K562 (cell line): ENCODE data around the gene OR2V1. TPM values are rescaled to one million over a fixed set of nuclear protein-coding genes. Genes with fewer than 3 reads are reported as not detected.

Experiments
- ATAC-seq: fragments of 200-7000 bp; cut with Tn5 transposase; 3 replicates; pipeline ENCODE4 v1.9.1; 2020; ENCODE audit warnings: moderate library complexity
- BruUV-seq: library from RNA; stranded (reverse); fragments of 400-500 nt; replicated peaks from 2 replicates; lab custom pipeline; 2021; lab: Mats Ljungman, UMichigan
- CTCF ChIA-PET: fragments of 300-600 bp; formaldehyde crosslinking; extraction: SDS; loops from one replicate; lab custom pipeline; 2021; ENCODE audit warnings: low intra/inter-chr PET ratio; lab: Yijun Ruan, JAX
- POLR2A ChIA-PET: fragments of 300-600, 350-650 bp; sonication (Branson Sonifier 250); formaldehyde crosslinking; extraction: SDS; loops from one replicate; lab custom pipeline; 2021; ENCODE audit warnings: antibody characterized with exemption, inconsistent platforms; lab: Yijun Ruan, JAX
- DNase-seq, 4 experiments: peaks; one replicate each; pipeline versions ENCODE4 v3.0.0 to v3.0.0-alpha.2; 2011 to 2018; ENCODE audit warnings: low spot score in 3 of 4, mixed read lengths in 3 of 4; ENCODE audit errors: extremely low read depth in 1 of 4
- FAIRE-seq: peaks from 2 replicates; lab custom pipeline; 2011; peaks lifted over from hg19 to GRCh38; lab: Jason Lieb, UNC
- H2AFZ ChIP-seq: 2 replicates; pipeline ENCODE4 v1.6.0; 2011; ENCODE audit warnings: low read depth, low read length, control low read depth, inconsistent platforms
- H3K27ac ChIP-seq: fragments of 200-600 bp; 3 replicates; pipeline ENCODE4 v1.8.0; 2011; ENCODE audit warnings: low read depth, mild to moderate bottlenecking, control low read depth, inconsistent platforms, low read length, moderate library complexity, mixed read lengths; ENCODE audit errors: extremely low read depth
- H3K27me3 ChIP-seq, 2 experiments: fragments of 300-600 bp in 1 of 2; 2 replicates in 1 of 2; 3 replicates in 1 of 2; pipeline versions ENCODE4 v1.6.0 to v1.8.0; 2011; ENCODE audit warnings: inconsistent platforms in 2 of 2, low read length in 2 of 2, mild to moderate bottlenecking in 1 of 2, mixed read lengths in 1 of 2, moderate library complexity in 1 of 2; ENCODE audit not compliant: control insufficient read depth in 2 of 2, insufficient read depth in 2 of 2
- H3K36me3 ChIP-seq: fragments of 300-600 bp; 3 replicates; pipeline ENCODE4 v1.8.0; 2011; ENCODE audit warnings: mild to moderate bottlenecking, low read length, inconsistent platforms; ENCODE audit not compliant: control insufficient read depth, insufficient read depth
- H3K4me1 ChIP-seq, 2 experiments: fragments of 200-600 bp in 1 of 2; replicated peaks in 1 of 2; 2 replicates in 1 of 2; 3 replicates in 1 of 2; pipeline versions ENCODE4 v1.5.1 to v1.8.0; 2011; ENCODE audit warnings: inconsistent platforms in 2 of 2, low read length in 2 of 2, mild to moderate bottlenecking in 1 of 2, mixed read lengths in 1 of 2, moderate library complexity in 1 of 2; ENCODE audit not compliant: control insufficient read depth in 2 of 2, insufficient read depth in 2 of 2
- H3K4me2 ChIP-seq: 2 replicates; pipeline ENCODE4 v1.6.1; 2011; ENCODE audit warnings: low read length, control low read depth, inconsistent platforms, mixed read lengths; ENCODE audit not compliant: insufficient read depth
- H3K4me3 ChIP-seq: fragments of 200-600 bp; sonication (generic), shearing (Covaris generic); 2 replicates; pipeline ENCODE4 v1.5.1; 2016; ENCODE audit warnings: control low read depth, inconsistent platforms
- H3K79me2 ChIP-seq: fragments of 200-600 bp; 3 replicates; pipeline ENCODE4 v1.8.0; 2011; ENCODE audit warnings: low read length, inconsistent platforms; ENCODE audit not compliant: control insufficient read depth, insufficient read depth
- H3K9ac ChIP-seq, 2 experiments: 2 replicates each; pipeline versions ENCODE4 v1.6.0 to v1.6.1; 2011; ENCODE audit warnings: low read depth in 2 of 2, low read length in 2 of 2, control low read depth in 1 of 2, inconsistent platforms in 1 of 2, mild to moderate bottlenecking in 1 of 2, mixed read lengths in 1 of 2; ENCODE audit not compliant: insufficient read depth in 1 of 2
- H3K9me1 ChIP-seq: one replicate; pipeline ENCODE4 v1.6.0; 2011; ENCODE audit warnings: inconsistent platforms, mild to moderate bottlenecking, low read length, moderate library complexity; ENCODE audit not compliant: control insufficient read depth, insufficient read depth
- H3K9me3 ChIP-seq: replicated peaks from 2 replicates; pipeline ENCODE4 v1.5.1; 2011; ENCODE audit warnings: low read depth, low read length, inconsistent platforms; ENCODE audit not compliant: control insufficient read depth, insufficient read depth
- H4K20me1 ChIP-seq: replicated peaks from 2 replicates; pipeline ENCODE4 v1.6.1; 2011; ENCODE audit warnings: low read length, inconsistent platforms, mixed read lengths; ENCODE audit not compliant: control insufficient read depth, insufficient read depth
- ATF3 ChIP-seq, 2 experiments: fragments of 450-650 bp in 1 of 2; sonication (generic) in 1 of 2; formaldehyde crosslinking in 1 of 2; IDR thresholded peaks in 1 of 2; conservative IDR thresholded peaks in 1 of 2; 2 replicates each; pipeline versions ENCODE4 v1.6.1 to v1.8.1; 2016 to 2023; ENCODE audit warnings: mild to moderate bottlenecking in 2 of 2, moderate library complexity in 2 of 2, inconsistent platforms in 1 of 2, missing genetic modification reagents in 1 of 2
- BRD4 ChIP-seq: fragments of 200-600 bp; sonication (generic); IDR thresholded peaks from 2 replicates; pipeline ENCODE4 v1.6.1; 2017; ENCODE audit warnings: inconsistent platforms
- KAT8 ChIP-seq: fragments of 450-650 bp; IDR thresholded peaks from 2 replicates; pipeline ENCODE4 v1.6.1; 2016; ENCODE audit warnings: low read depth, mild to moderate bottlenecking
- MEF2D ChIP-seq: conservative IDR thresholded peaks from 2 replicates; pipeline ENCODE4 v1.6.1; 2016; ENCODE audit warnings: low read depth, missing genetic modification characterization, missing compliant biosample characterization
- MTA3 ChIP-seq: fragments of 450-650 bp; formaldehyde crosslinking; IDR thresholded peaks from 2 replicates; pipeline ENCODE4 v1.6.1; 2017; ENCODE audit warnings: mild to moderate bottlenecking, borderline replicate concordance
- POLR2H ChIP-seq: IDR thresholded peaks from 2 replicates; pipeline ENCODE4 v1.6.1; 2016; ENCODE audit warnings: missing genetic modification characterization, low read depth, mild to moderate bottlenecking, control low read depth, missing compliant biosample characterization, moderate library complexity
- RBM17 ChIP-seq: fragments of 200-400 bp; formaldehyde crosslinking; IDR thresholded peaks from 2 replicates; pipeline ENCODE4 v1.6.1; 2017; ENCODE audit warnings: low read depth, mild to moderate bottlenecking, low read length, borderline replicate concordance
- RBM39 ChIP-seq: fragments of 200-400 bp; formaldehyde crosslinking; optimal IDR thresholded peaks from 2 replicates; pipeline ENCODE3; 2018; ENCODE audit warnings: low read depth, low read length
- RFX1 ChIP-seq: fragments of 450-650 bp; IDR thresholded peaks from 2 replicates; pipeline ENCODE4 v1.6.1; 2016; ENCODE audit warnings: mild to moderate bottlenecking, moderate library complexity
- SPI1 ChIP-seq: IDR thresholded peaks from 2 replicates; pipeline ENCODE4 v1.6.1; 2011; ENCODE audit warnings: low read depth, low read length, control low read depth, borderline replicate concordance
- VEZF1 ChIP-seq: fragments of 200-800 bp; sonication (Bioruptor generic); IDR thresholded peaks from 2 replicates; pipeline ENCODE4 v1.6.1; 2017; ENCODE audit warnings: missing genetic modification characterization, missing compliant biosample characterization
- ZBTB5 ChIP-seq: fragments of 450-650 bp; IDR thresholded peaks from 2 replicates; pipeline ENCODE4 v1.6.1; 2017; ENCODE audit warnings: antibody characterized with exemption
- ZBTB9 ChIP-seq: fragments of 450-650 bp; formaldehyde crosslinking; IDR thresholded peaks from 2 replicates; pipeline ENCODE4 v1.4.0; 2020; ENCODE audit warnings: mild to moderate bottlenecking, moderate library complexity
- ZNF24 ChIP-seq: fragments of 450-650 bp; IDR thresholded peaks from 2 replicates; pipeline ENCODE4 v1.6.1; 2016
- ZNF384 ChIP-seq: IDR thresholded peaks from 2 replicates; pipeline ENCODE4 v1.6.1; 2012; ENCODE audit warnings: low read depth, low read length, improper control_type of control experiment
- WGBS: fragments of 100-300 bp; shearing (Covaris generic); methylation state at CpG from one replicate; pipeline ENCODE4 v1.1.6; 2016; ENCODE audit warnings: low coverage, mixed read lengths; ENCODE audit not compliant: insufficient coverage; ENCODE audit errors: missing lambda C conversion rate; 5-methylcytosine and 5-hydroxymethylcytosine counted together
- in situ Hi-C: fragments of 300-500 bp; cut with MboI; formaldehyde crosslinking; loops from 4 replicates; pipeline ENCODE4 v1.15.0; 2018; ENCODE audit warnings: inconsistent platforms, mixed read lengths
- intact Hi-C: fragments of 100-400 bp; cut with micrococcal nuclease; formaldehyde crosslinking; loops from 2 replicates; pipeline ENCODE4 v1.14.2; 2022
- polyA plus RNA-seq, 8 experiments: library from polyadenylated mRNA; depleted of rRNA in 4 of 8; stranded (reverse) in 5 of 8; unstranded in 3 of 8; fragments of >200 nt; fragmentation: Nextera tagmentation in 2 of 8; fragmentation: Illumina TruSeq in 1 of 8; extraction: Ambion mirVana in 2 of 8; extraction: Trizol in 1 of 8; gene quantifications; 2 replicates each; pipeline versions ENCODE4 v1.2.1 to v1.2.3, GENCODE V29; 2011 to 2014; ENCODE audit warnings: inconsistent platforms in 1 of 8, missing spikeins in 1 of 8
- total RNA-seq, 7 experiments: library from RNA; depleted of rRNA in 6 of 7; stranded (reverse); fragments of >200 nt in 6 of 7; fragmentation: Illumina TruSeq in 2 of 7; extraction: Trizol in 2 of 7; gene quantifications; 2 replicates each; pipeline versions ENCODE4 v1.2.1 to v1.2.3, GENCODE V29; 2011 to 2021; ENCODE audit warnings: low replicate concordance in 1 of 7

Gene OR2V1
- total and polyA plus RNA-seq, 9 of the 15 experiments (the other 6 are each of a cell fraction or from before 2014, with no cell fraction given) = 0.04 to 0.28 (median 0.15) TPM; not detected in 5

- no peak for TF ChIP-seq ATF3 (IDR thresholded peaks at IDR 0.05)
- no peak for TF ChIP-seq ATF3 (CRISPR knock-in tag; conservative IDR thresholded peaks at IDR 0.05)
Observed at GRCh38 chr5:181142054-181142453, 11.1 kb upstream of the OR2V1 start (continued).

GRCh38 chr5:181140766-181141165, 9.8 kb upstream of the OR2V1 start:
- intact Hi-C loops = no loop called here
- H3K36me3 ChIP-seq = no peaks in the 10 kb centered on the region
- no peak overlapping the region for H3K9ac ChIP-seq
- in situ Hi-C loops = no loop called here
- H3K79me2 ChIP-seq = no peaks in the 10 kb centered on the region
- DNase-seq = no peak
- H3K27me3 ChIP-seq = no peaks in the 10 kb centered on the region
- peaks cover 2% of the 10 kb centered on the region; the same call in 1 of the 2 replicates for H3K9me3 ChIP-seq
- no peaks in the 10 kb centered on the region for H4K20me1 ChIP-seq
- H3K4me1 ChIP-seq = no peaks in the 10 kb centered on the region; a peak in 1 of 5 replicates
- POLR2A ChIA-PET = interaction anchor here (0.6 kb wide), 2 partner anchors 12 to 57 kb away, joined by 3 to 4 read pairs; no protein-coding TSS in a partner anchor
- WGBS = 43% methylated on average over 3 of the region's 3 CpGs
- H3K27ac ChIP-seq = no peak overlapping the region
- no peak overlapping the region for H3K4me3 ChIP-seq
- CTCF ChIA-PET = no interaction called here
- no TSS peak for BruUV-seq
- FAIRE-seq = no peak
- no peaks in the 10 kb centered on the region for H3K9me1 ChIP-seq
- no peak overlapping the region for H2AFZ ChIP-seq
- H3K4me2 ChIP-seq = no peak overlapping the region
- TF ChIP-seq KAT8 = no peak
- TF ChIP-seq SPI1 = no peak
- TF ChIP-seq VEZF1 = no peak
- TF ChIP-seq RFX1 = no peak
- no peak for TF ChIP-seq MEF2D
- no peak for TF ChIP-seq ZBTB5
- no peak for TF ChIP-seq ZBTB9
- no peak for TF ChIP-seq MTA3
- no peak for TF ChIP-seq RBM39
- TF ChIP-seq POLR2H (tag) = no peak
- no peak for TF ChIP-seq ZNF384
- no peak for TF ChIP-seq ZNF24
- TF ChIP-seq BRD4 = no peak
- no peak for TF ChIP-seq RBM17
- ATAC-seq = no peak
